B cell (primary cell): Measurements from ENCODE around the gene FAM149B1. TPM values are rescaled to one million over a fixed set of nuclear protein-coding genes. Genes with fewer than 3 reads are reported as not detected.

Source experiments
- ATAC-seq: fragments of 200-7000 bp; cut with Tn5 transposase; one replicate; pipeline ENCODE4 v1.10.0; 2021; ENCODE audit warnings: low read depth, mild to moderate bottlenecking, moderate number of reproducible peaks, moderate library complexity
- CTCF ChIA-PET: fragments of 350-600 bp; sonication (Branson Sonifier 250); formaldehyde crosslinking; loops from one replicate; lab custom pipeline; 2021; ENCODE audit warnings: antibody characterized with exemption, inconsistent platforms; lab: Charles Lee
- POLR2A ChIA-PET: fragments of 350-600 bp; sonication (Branson Sonifier 250); formaldehyde crosslinking; loops from one replicate; lab custom pipeline; 2021; ENCODE audit warnings: antibody characterized with exemption; lab: Charles Lee
- DNase-seq: peaks from one replicate; pipeline ENCODE4 v3.0.0; 2013
- H2AFZ ChIP-seq: 2 replicates; pipeline ENCODE4 v1.6.1; 2012; ENCODE audit warnings: mild to moderate bottlenecking, low read depth, low read length; ENCODE audit not compliant: insufficient read depth, poor library complexity, severe bottlenecking
- H3K27ac ChIP-seq, 2 donors: 1 replicate in 1 of 2; 2 replicates in 1 of 2; pipeline ENCODE4 v1.5.1; 2012 to 2013; ENCODE audit warnings: low read length in 2 of 2, mild to moderate bottlenecking in 2 of 2, moderate library complexity in 1 of 2
- H3K27me3 ChIP-seq, 4 experiments: fragments of 200-600 bp in 1 of 4; sonication (generic) in 1 of 4; replicated peaks in 1 of 4; 1 replicate in 2 of 4; 2 replicates in 2 of 4; pipeline versions ENCODE4 v1.6.1 to v1.7.0; 2013 to 2016; ENCODE audit warnings: low read length in 3 of 4, mild to moderate bottlenecking in 2 of 4, mixed read lengths in 1 of 4, moderate library complexity in 1 of 4; ENCODE audit not compliant: insufficient read depth in 4 of 4, control insufficient read depth in 3 of 4; ENCODE audit errors: control extremely low read depth in 1 of 4
- H3K36me3 ChIP-seq, 2 experiments: replicated peaks in 1 of 2; 1 replicate in 1 of 2; 2 replicates in 1 of 2; pipeline versions ENCODE4 v1.6.1 to v1.7.1; 2013; ENCODE audit warnings: low read length in 1 of 2; ENCODE audit not compliant: insufficient read depth in 2 of 2, control insufficient read depth in 1 of 2; ENCODE audit errors: control extremely low read depth in 1 of 2, extremely low read depth in 1 of 2
- H3K4me1 ChIP-seq, 2 donors: fragments of 200-600 bp in 1 of 2; sonication (generic) in 1 of 2; 1 replicate in 1 of 2; 2 replicates in 1 of 2; pipeline versions ENCODE4 v1.5.1 to v1.6.1; 2013 to 2017; ENCODE audit warnings: low read length in 2 of 2; ENCODE audit not compliant: control insufficient read depth in 2 of 2, insufficient read depth in 2 of 2
- H3K4me2 ChIP-seq: replicated peaks from 2 replicates; pipeline ENCODE3; 2012; ENCODE audit warnings: mild to moderate bottlenecking, low read depth, low read length; ENCODE audit not compliant: poor library complexity, severe bottlenecking
- H3K4me3 ChIP-seq, 5 experiments: fragments of 200-600 bp in 1 of 5; sonication (generic) in 1 of 5; 1 replicate in 3 of 5; 2 replicates in 2 of 5; pipeline versions ENCODE4 v1.5.1 to v1.7.0; 2011 to 2016; ENCODE audit warnings: low read length in 4 of 5, mild to moderate bottlenecking in 4 of 5, low read depth in 2 of 5, control low read depth in 1 of 5, moderate library complexity in 1 of 5; ENCODE audit not compliant: insufficient read depth in 1 of 5; ENCODE audit errors: control extremely low read depth in 1 of 5, extremely low read depth in 1 of 5
- H3K79me2 ChIP-seq: fragments of 200-600 bp; sonication (generic); one replicate; pipeline ENCODE4 v1.6.0; 2016; ENCODE audit warnings: low read length; ENCODE audit not compliant: control insufficient read depth, insufficient read depth
- H3K9ac ChIP-seq: fragments of 200-600 bp; sonication (generic); 2 replicates; pipeline ENCODE4 v1.6.1; 2017; ENCODE audit warnings: mild to moderate bottlenecking, low read length, moderate library complexity
- H3K9me3 ChIP-seq, 3 donors: one replicate each; pipeline versions ENCODE4 v1.6.1 to v1.7.1; 2013; ENCODE audit warnings: low read length in 2 of 3; ENCODE audit not compliant: control insufficient read depth in 2 of 3, insufficient read depth in 1 of 3; ENCODE audit errors: control extremely low read depth in 1 of 3
- H4K20me1 ChIP-seq: 2 replicates; pipeline ENCODE4 v1.6.0; 2012; ENCODE audit warnings: mild to moderate bottlenecking, low read length; ENCODE audit not compliant: insufficient read depth, control insufficient read depth, poor library complexity, severe bottlenecking
- H3K27ac Mint-ChIP-seq: one replicate; pipeline ENCODE4 v1.8.0; 2021; ENCODE audit warnings: mixed read lengths
- H3K27me3 Mint-ChIP-seq: one replicate; pipeline ENCODE4 v1.8.0; 2021; ENCODE audit warnings: mixed read lengths
- H3K4me1 Mint-ChIP-seq: one replicate; pipeline ENCODE4 v1.8.0; 2021; ENCODE audit warnings: mixed read lengths
- H3K4me3 Mint-ChIP-seq: one replicate; pipeline ENCODE4 v1.8.0; 2021; ENCODE audit warnings: mixed read lengths
- H3K9me3 Mint-ChIP-seq: one replicate; pipeline ENCODE4 v1.8.0; 2022; ENCODE audit warnings: mixed read lengths; ENCODE audit not compliant: insufficient read depth
- CTCF ChIP-seq: fragments of 200-600 bp; IDR thresholded peaks from one replicate; pipeline ENCODE4 v1.8.0; 2022; ENCODE audit warnings: antibody characterized with exemption, mild to moderate bottlenecking
- EZH2 ChIP-seq: IDR thresholded peaks from 2 replicates; pipeline ENCODE4 v1.6.1; 2012; ENCODE audit warnings: borderline replicate concordance, low read depth, mild to moderate bottlenecking, moderate library complexity, low read length; ENCODE audit not compliant: insufficient read depth, poor library complexity, severe bottlenecking
- WGBS: methylation state at CpG from one replicate; pipeline ENCODE4 v1.1.5; 2013; ENCODE audit warnings: missing lambda C conversion rate; ENCODE audit not compliant: insufficient coverage; 5-methylcytosine and 5-hydroxymethylcytosine counted together
- intact Hi-C: fragments of 100-400 bp; cut with micrococcal nuclease; formaldehyde crosslinking; loops from one replicate; pipeline ENCODE4 v1.10.0; 2022
- polyA plus RNA-seq: library from polyadenylated mRNA; depleted of rRNA; stranded (reverse); fragments of >200 nt; gene quantifications from 2 replicates; pipeline ENCODE4 v1.2.3, GENCODE V29; 2012
- total RNA-seq, 2 donors: library from RNA; stranded (reverse); fragments of 120-200 nt in 1 of 2; gene quantifications; 1 replicate in 1 of 2; 2 replicates in 1 of 2; pipeline versions ENCODE4 v1.2.3 to v1.2.4, GENCODE V29; 2013 to 2022

FAM149B1 gene
- total and polyA plus RNA-seq, 2 donors (not counting 1 experiment from before 2014, with no cell fraction given): 22.5 to 24.3 TPM

GRCh38 chr10:73247509-73248258 is 79.8 kb downstream of the FAM149B1 start:
- peaks cover 0 to 12% of the 10 kb centered on the region in 2 experiments for H3K36me3 ChIP-seq
- ATAC-seq (no peak), DNase-seq (no peak)
- H3K4me3 ChIP-seq: peak overlapping the region; percentile 58 to 81 (median 76)
- peak overlapping the region; percentile 72 for H3K4me2 ChIP-seq
- peak overlapping the region; percentile 85 for H2AFZ ChIP-seq
- Mint-ChIP-seq H3K9me3 (no peaks in the 10 kb centered on the region), H3K4me3 (peak overlapping the region; percentile 96), H3K4me1 (peaks cover 62% of the 10 kb centered on the region), H3K27me3 (no peaks in the 10 kb centered on the region), H3K27ac (peak overlapping the region; percentile 94)
- ChIA-PET CTCF (no interaction called here), POLR2A (interaction anchor here (0.6 to 2.0 kb wide), 3 partner anchors 151 to 209 kb away, joined by 5 to 7 read pairs (median 6); partner anchors contain the start of genes ANXA7 and P4HA1)
- H3K27me3 ChIP-seq: no peaks in the 10 kb centered on the region
- peak overlapping the region; percentile 85 to 86 for H3K27ac ChIP-seq
- TF ChIP-seq CTCF: no peak
- no peak for TF ChIP-seq EZH2
- peak overlapping the region; percentile 82 for H3K9ac ChIP-seq
- no peaks in the 10 kb centered on the region for H3K9me3 ChIP-seq
- intact Hi-C loops: loop anchor here (1.0 to 10.0 kb wide), 6 partner anchors 79 to 893 kb away; partner anchors contain the start of genes ANXA7, CFAP70, DNAJB12 and ECD
- peaks cover 54% of the 10 kb centered on the region for H3K79me2 ChIP-seq
- no CpG with 5 or more reads among the region's 4 CpGs for WGBS
- H4K20me1 ChIP-seq: no peaks in the 10 kb centered on the region
- peaks cover 26 to 30% of the 10 kb centered on the region in 2 donors for H3K4me1 ChIP-seq

- H3K36me3 ChIP-seq: peaks cover 0 to 10% of the 10 kb centered on the region in 2 experiments
- Mint-ChIP-seq H3K4me3 (peak overlapping the region; percentile 96), H3K27ac (peak overlapping the region; percentile 94), H3K9me3 (no peaks in the 10 kb centered on the region), H3K27me3 (no peaks in the 10 kb centered on the region), H3K4me1 (peaks cover 67% of the 10 kb centered on the region)
- intact Hi-C loops: loop anchor here (5.0 to 10.0 kb wide), 2 partner anchors 556 to 893 kb away; partner anchors contain the start of genes DNAJB12 and MCU
- no peak overlapping the region for H3K4me2 ChIP-seq
- H3K4me3 ChIP-seq: no peak overlapping the region
- TF ChIP-seq EZH2 (no peak), CTCF (no peak)
- DNase-seq (no peak), ATAC-seq (no peak)
- no peaks in the 10 kb centered on the region for H4K20me1 ChIP-seq
- H3K4me1 ChIP-seq: peaks cover 29 to 35% of the 10 kb centered on the region in 2 donors
- POLR2A ChIA-PET: interaction anchor here (2.0 kb wide), 1 partner anchor 152 kb away, joined by 7 read pairs; the partner anchor contains the start of gene P4HA1
- peak overlapping the region; percentile 85 to 86 for H3K27ac ChIP-seq
- WGBS: 10% methylated on average over 3 of the region's 5 CpGs
- H3K9me3 ChIP-seq: no peaks in the 10 kb centered on the region
- no peaks in the 10 kb centered on the region for H3K27me3 ChIP-seq
- no peak overlapping the region for H3K9ac ChIP-seq
- CTCF ChIA-PET: no interaction called here
- peak overlapping the region; percentile 85 for H2AFZ ChIP-seq
- peaks cover 56% of the 10 kb centered on the region for H3K79me2 ChIP-seq
These were observed 80.4 kb downstream of the FAM149B1 start for GRCh38 chr10:73248259-73248724.
